ENCODE measurements around the gene ALOXE3.
"Not testable (repeated sequence)": the region's sequence is repeated elsewhere in the genome, so short reads cannot be mapped to it uniquely, and the experiment has no call there.

The ALOXE3 gene

DNA sequence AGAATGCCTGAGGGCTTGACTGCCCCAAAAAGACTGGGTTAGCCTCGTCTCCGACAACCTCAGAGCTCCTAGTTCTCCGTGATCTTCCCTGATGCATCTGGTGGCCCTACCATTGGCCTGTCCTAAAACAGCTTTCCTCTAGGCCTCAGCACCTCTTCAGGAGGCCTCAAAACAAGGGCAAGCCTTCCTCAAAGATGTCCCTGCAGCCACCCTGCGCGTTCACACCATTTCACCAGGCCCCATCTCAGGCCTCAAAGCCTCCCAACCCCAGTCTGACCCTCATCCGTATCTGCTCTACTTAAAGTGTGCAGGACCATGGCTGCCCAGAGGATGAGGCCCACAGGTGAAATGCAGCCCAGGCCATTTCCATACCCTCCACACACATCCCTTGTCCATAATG, 7.4 kb downstream of the ALOXE3 start:
- TF ChIP-seq, protein P1, sequence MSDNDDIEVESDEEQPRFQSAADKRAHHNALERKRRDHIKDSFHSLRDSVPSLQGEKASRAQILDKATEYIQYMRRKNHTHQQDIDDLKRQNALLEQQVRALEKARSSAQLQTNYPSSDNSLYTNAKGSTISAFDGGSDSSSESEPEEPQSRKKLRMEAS (IDR thresholded peaks at IDR 0.05; ENCODE audit: low read depth, low read length): no peak
- TF ChIP-seq MYC (IDR thresholded peaks at IDR 0.05; ENCODE audit: low read depth, low read length) (no peak), POLR2A (IDR thresholded peaks at IDR 0.05; ENCODE audit: extremely low read depth, insufficient read length) (no peak)
- TF ChIP-seq, protein P2, sequence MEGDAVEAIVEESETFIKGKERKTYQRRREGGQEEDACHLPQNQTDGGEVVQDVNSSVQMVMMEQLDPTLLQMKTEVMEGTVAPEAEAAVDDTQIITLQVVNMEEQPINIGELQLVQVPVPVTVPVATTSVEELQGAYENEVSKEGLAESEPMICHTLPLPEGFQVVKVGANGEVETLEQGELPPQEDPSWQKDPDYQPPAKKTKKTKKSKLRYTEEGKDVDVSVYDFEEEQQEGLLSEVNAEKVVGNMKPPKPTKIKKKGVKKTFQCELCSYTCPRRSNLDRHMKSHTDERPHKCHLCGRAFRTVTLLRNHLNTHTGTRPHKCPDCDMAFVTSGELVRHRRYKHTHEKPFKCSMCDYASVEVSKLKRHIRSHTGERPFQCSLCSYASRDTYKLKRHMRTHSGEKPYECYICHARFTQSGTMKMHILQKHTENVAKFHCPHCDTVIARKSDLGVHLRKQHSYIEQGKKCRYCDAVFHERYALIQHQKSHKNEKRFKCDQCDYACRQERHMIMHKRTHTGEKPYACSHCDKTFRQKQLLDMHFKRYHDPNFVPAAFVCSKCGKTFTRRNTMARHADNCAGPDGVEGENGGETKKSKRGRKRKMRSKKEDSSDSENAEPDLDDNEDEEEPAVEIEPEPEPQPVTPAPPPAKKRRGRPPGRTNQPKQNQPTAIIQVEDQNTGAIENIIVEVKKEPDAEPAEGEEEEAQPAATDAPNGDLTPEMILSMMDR (IDR thresholded peaks at IDR 0.05; ENCODE audit: low read depth, low read length): no peak
- DNase-seq (ENCODE audit: low read depth): no peak
- no peak overlapping the region for H3K4me3 ChIP-seq (ENCODE audit: low read depth, low read length)

DNA sequence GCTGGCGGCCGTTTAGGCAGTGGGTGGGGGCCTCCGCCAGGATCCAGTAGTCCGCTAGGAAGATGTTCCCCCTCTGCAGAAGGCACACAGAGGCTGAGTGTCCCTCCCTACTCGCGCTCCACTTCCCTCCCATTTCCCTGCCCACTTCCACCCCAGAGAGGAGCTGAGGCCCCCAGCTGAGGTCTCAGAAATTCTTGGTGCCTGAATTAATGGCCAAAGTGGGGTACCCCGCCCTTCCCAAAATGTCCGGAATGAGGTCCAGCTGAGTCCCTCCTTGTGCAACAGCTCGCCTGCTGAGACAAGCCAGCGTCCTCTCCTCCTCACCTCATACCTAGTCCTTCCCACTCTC, 7.9 kb downstream of the ALOXE3 start:
- no peak overlapping the region for H3K4me3 ChIP-seq (ENCODE audit: low read depth, low read length)

DNA sequence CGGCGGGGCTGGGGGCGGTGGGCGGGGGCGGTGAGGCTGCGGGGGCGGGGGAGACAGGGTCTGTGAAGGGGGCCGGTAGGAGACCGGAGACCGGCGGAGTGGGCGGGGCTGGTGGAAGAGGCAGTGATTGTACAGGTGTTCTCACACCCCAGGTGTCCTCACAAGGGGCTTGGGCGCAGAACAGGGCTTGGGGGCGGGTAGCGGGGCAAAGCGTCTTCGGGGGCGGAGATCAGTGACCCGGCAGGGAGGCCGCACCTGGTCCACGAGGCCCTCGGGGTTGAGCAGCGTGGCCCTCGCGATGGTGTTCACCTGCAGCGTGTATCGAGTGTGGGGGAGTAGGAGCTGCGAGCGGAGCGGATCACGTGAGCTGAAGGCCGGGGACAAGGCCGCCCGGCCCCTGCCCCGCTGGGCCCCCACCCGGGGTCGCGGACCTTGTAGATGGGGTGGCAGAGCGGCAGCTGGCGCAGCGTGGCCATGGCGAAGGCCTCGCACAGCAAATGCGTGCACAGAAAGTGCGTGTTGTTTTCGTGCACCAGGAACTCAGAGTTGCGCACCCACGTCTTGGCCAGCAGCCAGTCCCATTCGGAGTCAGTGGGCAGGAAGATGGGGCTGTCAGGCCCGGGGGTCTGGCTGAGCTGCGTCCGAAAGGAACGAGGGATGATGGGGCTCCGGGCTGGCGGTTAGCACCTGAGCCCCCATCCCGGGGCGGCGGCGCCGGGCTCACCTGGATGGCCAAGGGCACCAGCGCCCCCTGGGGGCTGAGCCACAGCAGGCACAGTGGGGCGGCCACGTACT, 8.5 kb downstream of the ALOXE3 start:
- DNase-seq (ENCODE audit: low read depth): peak; percentile 29
- no peak overlapping the region for H3K4me3 ChIP-seq (ENCODE audit: low read depth, low read length)
- TF ChIP-seq, protein P1 (IDR thresholded peaks at IDR 0.05; ENCODE audit: low read depth, low read length): no peak
- TF ChIP-seq, protein P2 (IDR thresholded peaks at IDR 0.05; ENCODE audit: low read depth, low read length): peak; percentile 37

More for the DNA sequence above, 7.9 kb downstream of the ALOXE3 start:
- TF ChIP-seq, protein P2 (IDR thresholded peaks at IDR 0.05; ENCODE audit: low read depth, low read length): no peak
- no peak for DNase-seq (ENCODE audit: low read depth)

DNA sequence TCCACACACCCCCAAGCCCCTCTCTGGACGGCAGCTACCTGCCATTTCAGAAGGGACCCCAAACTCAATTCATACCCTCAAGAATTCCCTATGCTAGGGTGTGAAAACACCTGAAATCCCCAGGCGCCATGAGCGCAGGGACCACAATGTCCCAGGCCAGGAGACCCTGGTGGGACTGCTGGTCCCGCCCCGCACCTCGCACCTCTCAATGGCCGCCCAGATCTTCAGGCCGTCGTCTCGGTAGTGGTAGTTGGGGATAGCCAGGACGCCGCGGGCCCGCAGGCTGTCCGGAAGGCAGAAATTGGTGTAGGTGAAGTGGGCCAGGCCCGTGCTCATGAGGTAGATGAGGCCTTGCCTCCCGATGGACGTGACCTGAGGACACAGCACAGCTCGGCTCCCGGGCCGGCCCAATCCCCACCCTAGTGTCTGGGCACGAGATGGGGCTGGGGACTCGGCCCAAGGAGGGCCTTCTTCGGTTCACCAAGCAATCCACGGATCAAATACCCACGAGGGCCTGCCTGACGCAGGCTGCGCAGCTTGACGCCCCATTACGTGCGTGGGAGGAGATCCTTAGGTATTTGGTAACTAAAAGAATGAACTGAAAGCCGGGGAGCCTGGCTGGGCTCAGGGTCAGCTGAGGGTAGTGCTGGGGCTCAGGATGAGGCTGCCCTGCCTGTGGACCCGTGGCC, 9.2 kb downstream of the ALOXE3 start:
- no peak overlapping the region for H3K4me3 ChIP-seq (ENCODE audit: low read depth, low read length)
- DNase-seq (ENCODE audit: low read depth): no peak
- TF ChIP-seq, protein P2 (IDR thresholded peaks at IDR 0.05; ENCODE audit: low read depth, low read length): no peak
- TF ChIP-seq, protein P1 (IDR thresholded peaks at IDR 0.05; ENCODE audit: low read depth, low read length): no peak
- TF ChIP-seq POLR2A (IDR thresholded peaks at IDR 0.05; ENCODE audit: extremely low read depth, insufficient read length): no peak
- no peak for TF ChIP-seq MYC (IDR thresholded peaks at IDR 0.05; ENCODE audit: low read depth, low read length)

DNA sequence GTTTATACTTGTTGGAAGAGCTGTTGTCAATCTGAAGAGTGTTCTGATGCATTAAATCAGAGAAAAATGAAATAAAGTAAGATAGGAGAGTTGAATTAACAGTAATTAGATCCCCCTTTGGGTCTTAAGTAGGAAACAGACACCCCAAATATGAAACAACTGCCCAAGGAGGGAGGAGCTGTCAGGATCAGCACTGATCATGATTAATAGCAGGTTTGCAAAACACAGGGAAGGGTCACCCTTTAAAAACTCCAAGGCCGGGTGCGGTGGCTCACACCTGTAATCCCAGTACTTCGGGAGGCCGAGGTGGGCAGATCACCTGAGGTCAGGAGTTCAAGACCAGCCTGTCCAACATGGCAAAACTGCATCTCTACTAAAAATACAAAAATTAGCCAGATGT, 11.3 kb downstream of the ALOXE3 start:
- H3K4me3 ChIP-seq (ENCODE audit: low read depth, low read length); DNase-seq (ENCODE audit: low read depth): not testable (repeated sequence)

DNA sequence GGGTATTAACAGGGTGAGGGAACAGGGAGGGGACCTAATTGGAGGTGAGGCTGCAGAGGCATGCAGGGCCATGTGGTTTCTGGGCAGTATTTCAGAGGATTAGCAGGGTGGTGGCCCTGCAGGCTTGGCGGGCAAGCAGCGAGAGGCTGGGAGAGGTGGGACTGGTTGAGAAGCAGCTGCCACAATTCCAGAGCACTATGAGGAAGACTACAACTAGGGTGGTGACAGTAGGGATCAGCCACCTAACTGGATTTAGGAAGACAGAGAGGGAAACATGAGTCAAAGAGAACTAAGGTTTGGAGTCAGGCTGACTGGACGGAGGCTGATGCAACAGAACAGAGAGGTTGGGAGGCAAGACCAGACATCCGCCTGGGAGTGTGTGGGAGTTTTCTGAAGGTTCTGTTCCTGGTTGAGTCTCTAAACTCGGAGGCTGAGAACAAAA, 12.3 kb downstream of the ALOXE3 start:
- TF ChIP-seq MYC (IDR thresholded peaks at IDR 0.05; ENCODE audit: low read depth, low read length) (no peak), POLR2A (IDR thresholded peaks at IDR 0.05; ENCODE audit: extremely low read depth, insufficient read length) (no peak)
- TF ChIP-seq, protein P2 (IDR thresholded peaks at IDR 0.05; ENCODE audit: low read depth, low read length): no peak
- TF ChIP-seq, protein P1 (IDR thresholded peaks at IDR 0.05; ENCODE audit: low read depth, low read length): no peak
- no peak overlapping the region for H3K4me3 ChIP-seq (ENCODE audit: low read depth, low read length)
- DNase-seq (ENCODE audit: low read depth): peak; percentile 49
